Measurements from ENCODE around the gene AMY1B.
"Not testable (repeated sequence)": the region's sequence is repeated elsewhere in the genome, so short reads cannot be mapped to it uniquely, and the experiment has no call there.

AMY1B gene

GRCh38 chr1:103696110-103696509, at the start of gene AMY1B:
TSS of gene AMY1B (minus strand) at chr1:103696210. CDS start at chr1:103695639, 571 bp downstream.
- DNase-seq = not testable (repeated sequence)

- not testable (repeated sequence) for DNase-seq
Observed at GRCh38 chr1:103745040-103745439, 49.0 kb upstream of the AMY1B start.

- DNase-seq = not testable (repeated sequence)
Observed at GRCh38 chr1:103744449-103744848, 48.4 kb upstream of the AMY1B start.

GRCh38 chr1:103738031-103738430, 42.0 kb upstream of the AMY1B start:
- not testable (repeated sequence) for DNase-seq

- not testable (repeated sequence) for DNase-seq
Observed at GRCh38 chr1:103735334-103735733, 39.3 kb upstream of the AMY1B start.

- DNase-seq = not testable (repeated sequence)
Observed at GRCh38 chr1:103721473-103721872, 25.5 kb upstream of the AMY1B start.

- DNase-seq = not testable (repeated sequence)
Observed at GRCh38 chr1:103717404-103717803, 21.4 kb upstream of the AMY1B start.

GRCh38 chr1:103710381-103710780, 14.4 kb upstream of the AMY1B start:
- not testable (repeated sequence) for DNase-seq

GRCh38 chr1:103707670-103708069, 11.7 kb upstream of the AMY1B start:
- not testable (repeated sequence) for DNase-seq

- not testable (repeated sequence) for DNase-seq
Observed at GRCh38 chr1:103701256-103701655, 5.2 kb upstream of the AMY1B start.

GRCh38 chr1:103700669-103701068, 4.7 kb upstream of the AMY1B start:
- DNase-seq = not testable (repeated sequence)

GRCh38 chr1:103697430-103697829, 1.4 kb upstream of the AMY1B start:
- DNase-seq = not testable (repeated sequence)

GRCh38 chr1:103676335-103676734, 19.7 kb downstream of the AMY1B start:
- DNase-seq = not testable (repeated sequence)

GRCh38 chr1:103655460-103655859, 40.5 kb downstream of the AMY1B start, which contains the start of gene AMY1A:
TSS of gene AMY1A (plus strand) at chr1:103655760. CDS start at chr1:103656331, 571 bp downstream.
- DNase-seq = not testable (repeated sequence)

- not testable (repeated sequence) for DNase-seq
Observed at GRCh38 chr1:103654133-103654532, 41.9 kb downstream of the AMY1B start.

- DNase-seq = not testable (repeated sequence)
Observed at GRCh38 chr1:103650889-103651288, 45.1 kb downstream of the AMY1B start.

GRCh38 chr1:103650305-103650704, 45.7 kb downstream of the AMY1B start:
- not testable (repeated sequence) for DNase-seq

GRCh38 chr1:103643908-103644307, 52.1 kb downstream of the AMY1B start:
- DNase-seq = not testable (repeated sequence)

GRCh38 chr1:103641194-103641593, 54.8 kb downstream of the AMY1B start:
- DNase-seq = not testable (repeated sequence)

All from NCI-H748 treated with DMSO at 0.1 percent for 48 hours (cell line).